NCI-H226 (cell line): Measurements from ENCODE around the gene KCNMA1.

ENCODE experiments used
- DNase-seq: peaks from one replicate; pipeline ENCODE4 v3.0.0-alpha.2; 2015

The KCNMA1 gene

GRCh38 chr10:77631241-77631640, 6.4 kb downstream of the KCNMA1 start:
- DNase-seq = no peak

DNA sequence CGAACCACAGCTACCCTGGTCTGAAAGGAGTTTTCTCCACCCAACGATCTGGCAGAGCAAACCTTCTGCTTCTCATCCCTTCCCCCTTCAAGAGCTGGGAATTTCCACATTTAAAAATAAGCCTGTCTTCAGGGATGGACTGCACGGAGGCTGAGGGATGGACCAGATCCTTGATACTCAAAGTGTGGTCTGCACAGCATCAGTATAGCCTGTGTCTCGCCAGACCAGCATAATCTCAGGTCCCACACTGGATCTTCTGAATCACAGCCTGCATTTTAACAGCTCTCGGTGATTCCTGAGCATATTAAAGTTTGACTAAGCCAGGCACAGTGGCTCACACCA, 7.1 kb downstream of the KCNMA1 start:
- DNase-seq = no peak

DNA sequence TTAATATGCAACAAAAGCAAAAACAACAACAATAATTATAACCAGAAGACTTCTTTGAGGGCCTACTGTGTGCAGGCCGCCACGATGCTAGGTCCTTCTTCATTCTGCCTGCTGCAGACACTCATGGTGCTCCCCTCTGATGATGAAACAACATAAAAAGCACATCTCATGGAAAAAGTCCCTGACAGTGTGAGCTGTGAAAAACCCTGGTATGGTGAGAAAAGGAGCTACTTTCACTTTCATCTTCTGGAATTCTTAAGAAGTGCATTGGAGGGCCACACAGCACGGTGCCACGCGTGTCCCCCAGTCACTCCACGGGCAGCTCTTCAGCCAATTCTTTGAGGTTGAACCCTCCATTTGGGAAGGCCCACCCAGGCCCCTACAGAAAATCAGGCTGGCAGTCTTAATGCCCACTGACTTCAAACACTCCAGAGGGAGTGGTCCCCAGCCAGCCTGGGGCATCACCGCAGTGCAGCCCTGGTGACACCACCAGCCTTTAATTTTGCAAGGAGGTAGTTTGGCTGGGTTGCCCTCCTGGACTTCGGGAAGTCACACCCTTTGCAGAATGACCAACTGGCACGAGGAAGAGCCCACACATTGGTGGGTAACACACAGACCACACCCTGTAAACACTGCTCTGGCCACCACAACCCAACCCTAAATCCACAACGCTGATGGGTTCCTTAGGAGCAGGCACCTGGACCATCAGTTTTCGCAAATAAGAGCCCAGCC, 7.7 kb downstream of the KCNMA1 start:
- no peak for DNase-seq

GRCh38 chr10:77628906-77629730, 8.5 kb downstream of the KCNMA1 start:
- peak; percentile 46 for DNase-seq

- DNase-seq = no peak
Observed at GRCh38 chr10:77626266-77626935, 11.2 kb downstream of the KCNMA1 start.

DNA sequence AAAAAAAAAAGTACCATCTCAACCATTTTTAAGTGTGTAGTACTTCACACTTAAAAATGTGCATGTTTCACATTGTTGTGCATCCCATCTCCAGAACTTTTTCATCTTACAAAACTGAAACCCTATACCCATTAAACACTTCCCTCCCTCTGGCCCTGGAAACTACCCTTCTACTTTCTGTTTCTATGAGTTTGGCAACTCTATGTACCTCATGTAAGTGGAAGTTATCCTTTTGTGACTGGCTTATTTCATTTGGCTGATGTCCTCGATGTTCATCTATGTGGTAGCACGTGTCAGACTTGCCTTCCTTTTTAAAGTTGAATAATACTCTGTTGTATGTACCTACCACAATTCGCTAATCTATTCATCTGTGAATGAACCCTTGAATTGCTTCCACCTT, 12.2 kb downstream of the KCNMA1 start:
- no peak for DNase-seq

- DNase-seq = no peak
Observed at GRCh38 chr10:77622889-77623291, 14.7 kb downstream of the KCNMA1 start.

GRCh38 chr10:77620731-77621130, 16.9 kb downstream of the KCNMA1 start:
- no peak for DNase-seq

GRCh38 chr10:77619964-77620703, 17.5 kb downstream of the KCNMA1 start:
- DNase-seq = no peak

- DNase-seq = no peak
Observed at GRCh38 chr10:77618117-77618516, 19.5 kb downstream of the KCNMA1 start.

- no peak for DNase-seq
Observed at GRCh38 chr10:77616766-77617165, 20.8 kb downstream of the KCNMA1 start.

DNA sequence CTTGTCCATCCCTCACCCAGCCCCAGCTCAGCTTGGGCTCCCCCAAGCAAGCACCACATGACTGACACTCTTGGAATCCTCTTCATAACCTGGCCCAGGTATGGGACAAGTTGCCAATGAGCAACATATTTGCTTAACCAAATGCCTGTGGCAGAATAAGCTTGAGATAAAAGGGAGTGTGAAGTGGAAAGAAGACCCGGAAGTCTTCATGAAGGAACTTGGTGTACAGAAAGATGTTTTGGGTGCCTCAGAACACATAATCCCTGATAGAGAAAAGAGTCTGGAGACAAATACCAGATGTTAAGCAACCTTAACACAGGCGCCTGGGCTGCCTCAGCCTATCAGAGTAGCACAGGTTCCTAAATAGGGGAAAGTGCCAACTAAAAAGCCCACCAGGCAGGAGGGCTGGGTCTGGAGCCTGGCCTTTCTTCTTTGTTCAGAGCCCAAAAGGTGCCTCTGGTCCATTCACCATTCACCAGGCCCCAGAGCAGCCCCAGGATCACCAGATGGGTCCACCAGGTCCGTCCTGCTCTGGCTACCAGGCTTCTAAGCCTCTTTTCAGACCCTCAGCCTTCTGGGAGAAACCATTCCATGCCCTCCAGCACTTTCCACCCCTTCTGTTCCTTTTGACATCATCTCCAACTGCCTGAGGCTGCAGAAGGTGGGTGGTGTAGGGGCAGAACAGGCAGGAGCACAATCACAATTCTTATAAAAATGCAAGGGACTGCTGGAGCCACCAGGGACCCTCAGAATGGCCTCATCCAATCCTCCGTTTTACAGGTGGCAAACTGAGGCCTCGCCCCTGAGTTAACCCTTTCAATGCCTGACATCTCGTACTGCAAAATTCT, 22.6 kb downstream of the KCNMA1 start:
- no peak for DNase-seq

- no peak for DNase-seq
Observed at GRCh38 chr10:77613476-77614130, 24.0 kb downstream of the KCNMA1 start.

- no peak for DNase-seq
Observed at GRCh38 chr10:77611670-77612069, 25.9 kb downstream of the KCNMA1 start.

DNA sequence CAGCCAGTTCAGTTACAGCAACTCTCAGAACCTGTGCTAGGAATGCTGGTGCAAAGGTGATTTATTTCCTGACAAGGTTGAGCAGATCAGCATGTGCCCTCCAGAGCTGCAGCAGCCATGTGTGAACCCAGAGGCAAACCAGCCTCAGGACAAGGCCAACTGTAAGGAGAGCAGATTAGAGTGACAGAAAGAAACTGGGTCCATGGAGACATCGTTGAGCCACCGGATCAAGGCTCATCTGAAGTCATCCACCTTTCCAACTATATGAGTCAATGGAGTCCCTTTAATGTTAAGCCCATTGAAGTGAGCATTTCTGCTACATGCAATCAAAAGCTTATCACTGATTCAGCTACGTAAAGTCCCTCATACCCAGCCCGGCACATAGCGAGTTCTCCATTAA, 26.4 kb downstream of the KCNMA1 start:
- DNase-seq = no peak

DNA sequence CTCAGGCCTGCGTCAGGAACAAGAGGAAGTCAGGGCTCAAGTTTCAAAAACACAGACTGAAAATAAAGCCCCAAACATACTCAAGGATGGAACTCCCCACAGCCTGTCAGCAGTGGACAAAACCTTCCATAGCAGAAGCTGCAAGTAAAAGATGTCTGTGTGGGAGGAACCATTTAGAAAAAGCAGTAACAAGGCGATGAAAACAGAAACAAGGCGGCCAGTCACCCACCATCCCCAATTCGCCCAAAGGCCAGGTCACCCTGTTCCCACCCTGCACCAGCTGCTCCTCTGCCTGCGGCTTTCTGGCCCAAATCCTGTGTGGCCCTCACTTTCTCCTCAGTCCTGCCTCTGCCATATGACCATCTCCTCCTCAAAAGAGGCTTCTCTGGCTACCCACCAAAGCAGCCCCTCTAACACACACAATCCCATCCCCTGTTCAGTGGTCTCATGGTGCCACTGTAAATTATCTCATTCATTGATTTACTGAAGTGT, 27.8 kb downstream of the KCNMA1 start:
- no peak for DNase-seq

DNA sequence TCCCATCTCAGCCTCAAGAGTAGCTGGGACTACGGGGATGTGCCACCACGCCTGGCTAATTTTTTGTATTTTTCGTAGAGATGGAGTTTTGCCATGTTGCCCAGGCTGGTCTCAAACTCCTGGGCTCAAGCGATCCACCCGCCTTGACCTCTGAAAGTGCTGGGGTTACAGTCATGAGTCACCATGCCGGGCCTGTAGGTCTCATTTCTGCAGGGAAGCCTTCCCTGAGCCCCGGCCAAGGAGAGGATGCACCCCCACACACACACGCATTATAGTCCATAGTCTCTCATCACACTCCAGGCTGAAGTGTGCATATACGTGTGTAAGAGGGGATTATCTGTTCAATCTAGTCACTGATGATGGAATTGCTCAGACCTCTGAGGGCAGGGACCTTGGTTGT, 29.3 kb downstream of the KCNMA1 start:
- no peak for DNase-seq

GRCh38 chr10:77606751-77607150, 30.9 kb downstream of the KCNMA1 start:
- DNase-seq = no peak

DNA sequence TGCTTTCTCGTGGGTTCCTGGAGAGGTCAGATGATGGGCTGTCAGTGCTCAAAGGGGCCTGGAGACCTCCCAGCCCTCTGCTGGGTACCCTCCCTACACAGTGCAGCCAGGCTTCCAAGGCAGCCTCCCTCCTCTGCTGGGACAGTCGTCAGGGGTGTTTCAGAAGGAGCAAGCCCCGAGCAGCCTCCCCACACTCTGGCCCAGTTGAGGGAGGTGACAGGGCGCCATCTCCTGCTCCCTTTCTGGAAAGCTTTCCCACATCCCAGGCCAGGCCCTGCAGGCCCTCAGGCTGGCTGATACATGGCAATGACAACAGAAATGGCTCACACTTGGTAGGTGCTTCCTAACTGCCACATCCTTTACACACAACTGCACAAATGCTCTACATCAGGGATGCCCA, 32.1 kb downstream of the KCNMA1 start:
- DNase-seq = no peak

GRCh38 chr10:77604941-77605351, 32.7 kb downstream of the KCNMA1 start:
- no peak for DNase-seq

GRCh38 chr10:77604063-77604462, 33.5 kb downstream of the KCNMA1 start:
- no peak for DNase-seq

GRCh38 chr10:77603534-77603927, 34.1 kb downstream of the KCNMA1 start:
- DNase-seq = peak; percentile 26
